GM12864 (cell line): ENCODE results near the gene DCDC2C.

Source experiments
- DNase-seq: peaks from one replicate; pipeline ENCODE4 v3.0.0-alpha.2; 2011; ENCODE audit warnings: low read depth
- H3K4me3 ChIP-seq: 2 replicates; pipeline ENCODE4 v1.5.1; 2011; ENCODE audit warnings: mild to moderate bottlenecking, low read depth, low read length, control low read depth
- TF ChIP-seq, protein P1 (sequence below): IDR thresholded peaks from 2 replicates; pipeline ENCODE4 v1.5.1; 2011; ENCODE audit warnings: low read depth, mild to moderate bottlenecking, moderate library complexity, low read length, control low read depth, inconsistent platforms; ENCODE audit errors: missing control alignments

DCDC2C gene

DNA sequence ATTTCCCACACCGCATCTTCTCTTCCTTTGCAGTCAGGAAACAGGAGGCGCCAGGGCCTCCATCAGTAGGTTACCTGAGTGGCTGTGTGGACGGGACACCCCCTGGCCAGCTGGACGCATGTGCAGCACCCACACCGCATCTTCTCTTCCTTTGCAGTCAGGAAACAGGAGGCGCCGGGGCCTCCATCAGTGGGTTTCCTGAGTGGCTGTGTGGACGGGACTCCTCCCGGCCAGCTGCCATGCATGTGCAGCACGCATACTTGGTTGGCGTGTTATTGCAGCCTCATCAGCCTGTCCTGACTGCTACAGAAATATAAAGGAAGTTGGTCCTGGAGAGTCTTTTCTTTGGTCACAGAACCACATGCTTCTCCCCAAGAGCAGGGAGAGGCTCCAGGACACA, 74.6 kb downstream of the DCDC2C start:
- H3K4me3 ChIP-seq = no peak overlapping the region
- TF ChIP-seq, protein P1, sequence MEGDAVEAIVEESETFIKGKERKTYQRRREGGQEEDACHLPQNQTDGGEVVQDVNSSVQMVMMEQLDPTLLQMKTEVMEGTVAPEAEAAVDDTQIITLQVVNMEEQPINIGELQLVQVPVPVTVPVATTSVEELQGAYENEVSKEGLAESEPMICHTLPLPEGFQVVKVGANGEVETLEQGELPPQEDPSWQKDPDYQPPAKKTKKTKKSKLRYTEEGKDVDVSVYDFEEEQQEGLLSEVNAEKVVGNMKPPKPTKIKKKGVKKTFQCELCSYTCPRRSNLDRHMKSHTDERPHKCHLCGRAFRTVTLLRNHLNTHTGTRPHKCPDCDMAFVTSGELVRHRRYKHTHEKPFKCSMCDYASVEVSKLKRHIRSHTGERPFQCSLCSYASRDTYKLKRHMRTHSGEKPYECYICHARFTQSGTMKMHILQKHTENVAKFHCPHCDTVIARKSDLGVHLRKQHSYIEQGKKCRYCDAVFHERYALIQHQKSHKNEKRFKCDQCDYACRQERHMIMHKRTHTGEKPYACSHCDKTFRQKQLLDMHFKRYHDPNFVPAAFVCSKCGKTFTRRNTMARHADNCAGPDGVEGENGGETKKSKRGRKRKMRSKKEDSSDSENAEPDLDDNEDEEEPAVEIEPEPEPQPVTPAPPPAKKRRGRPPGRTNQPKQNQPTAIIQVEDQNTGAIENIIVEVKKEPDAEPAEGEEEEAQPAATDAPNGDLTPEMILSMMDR = no peak
- no peak for DNase-seq

DNA sequence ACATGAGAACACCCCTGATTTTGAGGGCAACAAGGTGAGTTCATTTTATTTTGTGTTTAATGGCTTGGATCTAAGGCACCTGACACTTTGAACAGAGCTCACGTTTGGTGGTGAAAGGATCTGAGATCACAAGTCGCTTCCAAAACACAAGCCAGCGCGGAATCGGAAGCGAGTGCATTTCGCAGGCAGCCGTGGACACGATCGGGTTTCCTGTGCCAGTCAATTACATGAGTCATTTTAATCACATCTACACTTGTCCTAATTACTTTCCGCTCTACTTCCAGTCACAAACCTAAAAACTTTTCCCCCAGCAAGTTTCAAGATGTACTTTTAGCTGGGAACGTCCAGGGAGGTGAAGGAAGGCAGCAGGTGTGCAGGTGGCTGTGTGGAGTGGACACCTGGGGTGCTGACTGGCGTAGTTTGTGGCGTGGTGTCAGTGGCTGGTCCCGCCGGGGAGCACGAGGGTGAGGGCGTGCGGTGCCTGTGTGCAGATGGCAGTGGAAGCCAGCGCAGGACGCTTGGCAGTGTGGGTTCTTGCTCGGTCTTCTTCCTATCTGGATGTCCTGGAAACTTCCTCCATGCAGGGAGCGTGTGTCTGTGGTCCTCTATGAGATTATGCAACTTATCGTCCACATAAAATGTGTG, 75.6 kb downstream of the DCDC2C start:
- no peak overlapping the region for H3K4me3 ChIP-seq
- no peak for DNase-seq
- TF ChIP-seq, protein P1 = no peak

DNA sequence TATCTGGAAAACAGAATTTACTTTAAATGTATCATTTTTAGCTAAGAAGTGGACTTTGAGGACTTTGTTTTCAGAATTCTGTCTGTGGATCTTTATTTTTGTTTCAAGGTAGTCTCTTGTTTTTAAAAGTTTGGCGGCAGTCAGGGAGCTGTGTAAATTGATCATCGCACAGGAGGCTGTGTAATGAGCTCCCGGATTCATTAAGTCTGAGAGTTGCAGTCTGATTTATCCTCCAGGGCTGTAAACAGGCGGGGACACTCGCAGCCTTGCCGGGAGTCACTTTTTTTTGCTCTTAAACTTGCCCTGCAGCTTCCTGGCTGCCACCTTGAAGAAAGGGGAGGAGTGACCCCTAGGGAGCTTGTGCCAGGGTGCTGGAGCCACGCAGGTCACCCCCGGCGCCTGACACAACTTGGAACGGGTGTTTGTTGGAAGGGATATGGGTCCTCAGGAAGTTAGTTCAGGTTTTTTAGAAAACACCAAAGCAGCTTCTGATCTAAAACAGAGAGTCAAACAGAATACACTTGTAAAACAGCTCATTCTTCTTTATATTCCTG, 76.2 kb downstream of the DCDC2C start:
- TF ChIP-seq, protein P1 = no peak
- DNase-seq = no peak
- H3K4me3 ChIP-seq = no peak overlapping the region

DNA sequence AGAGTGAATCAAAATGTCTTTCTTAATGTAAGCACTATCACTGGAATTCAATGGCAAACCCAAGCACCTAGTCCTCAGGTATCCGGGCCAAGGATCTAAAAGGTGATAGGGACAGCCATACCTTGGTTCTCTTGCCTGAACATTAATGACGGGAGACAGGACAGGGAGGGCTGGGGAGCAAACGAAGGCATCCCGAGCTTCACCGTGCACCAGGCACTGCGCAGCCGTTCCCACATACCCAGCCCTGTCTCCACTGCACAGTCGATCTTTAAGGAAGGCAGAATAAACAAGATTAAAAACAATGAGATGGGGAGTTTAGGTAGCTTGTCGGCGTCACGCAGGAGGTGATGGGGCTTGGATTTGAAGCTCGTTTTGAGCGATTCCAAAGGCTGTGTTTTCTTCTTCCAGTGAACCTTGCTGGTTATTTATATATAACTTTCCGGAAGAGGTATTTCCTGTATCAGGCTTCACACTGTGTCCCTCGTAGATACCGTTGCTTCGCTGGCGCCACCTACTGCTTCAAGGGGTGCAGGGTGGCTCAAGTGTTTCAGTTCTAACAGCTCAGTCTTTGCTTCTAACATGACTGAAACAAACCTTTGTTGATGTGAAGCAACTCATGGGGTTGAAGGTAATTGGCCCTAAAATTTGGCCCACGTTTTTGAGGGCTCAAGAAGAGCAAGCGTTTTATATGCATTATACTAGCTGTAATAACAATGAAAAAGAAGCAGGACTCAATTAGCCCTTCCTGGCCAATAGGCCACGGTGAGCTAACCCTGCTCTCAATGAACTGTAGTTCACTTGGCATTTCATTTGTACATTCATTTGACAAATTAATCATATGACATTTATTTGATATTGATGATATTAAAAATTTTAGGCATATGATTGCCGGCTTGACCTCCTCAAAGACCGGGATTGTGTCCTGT, 77.4 kb downstream of the DCDC2C start:
- peak; percentile 46 for DNase-seq
- TF ChIP-seq, protein P1 = peak; percentile 86
- no peak overlapping the region for H3K4me3 ChIP-seq

DNA sequence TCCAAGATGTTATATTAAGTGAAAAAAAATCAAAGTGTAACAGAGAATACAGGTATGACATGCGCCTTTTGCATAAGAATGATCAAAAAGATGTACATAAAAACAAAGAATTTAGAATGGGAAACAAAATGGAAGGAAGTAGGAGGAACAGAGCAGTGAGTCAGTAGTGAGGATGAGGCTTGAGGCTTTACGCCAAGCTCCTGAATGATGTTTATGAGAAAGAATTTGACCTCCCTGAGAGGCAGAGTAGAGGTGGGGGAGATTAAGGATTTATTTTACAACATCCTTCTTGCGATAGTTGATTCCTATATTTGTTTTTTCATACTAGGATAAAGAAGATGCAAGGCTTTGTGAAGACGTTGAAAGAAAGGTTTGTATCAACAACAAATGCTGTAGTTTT, 81.4 kb downstream of the DCDC2C start:
- TF ChIP-seq, protein P1 = no peak
- no peak overlapping the region for H3K4me3 ChIP-seq
- no peak for DNase-seq

DNA sequence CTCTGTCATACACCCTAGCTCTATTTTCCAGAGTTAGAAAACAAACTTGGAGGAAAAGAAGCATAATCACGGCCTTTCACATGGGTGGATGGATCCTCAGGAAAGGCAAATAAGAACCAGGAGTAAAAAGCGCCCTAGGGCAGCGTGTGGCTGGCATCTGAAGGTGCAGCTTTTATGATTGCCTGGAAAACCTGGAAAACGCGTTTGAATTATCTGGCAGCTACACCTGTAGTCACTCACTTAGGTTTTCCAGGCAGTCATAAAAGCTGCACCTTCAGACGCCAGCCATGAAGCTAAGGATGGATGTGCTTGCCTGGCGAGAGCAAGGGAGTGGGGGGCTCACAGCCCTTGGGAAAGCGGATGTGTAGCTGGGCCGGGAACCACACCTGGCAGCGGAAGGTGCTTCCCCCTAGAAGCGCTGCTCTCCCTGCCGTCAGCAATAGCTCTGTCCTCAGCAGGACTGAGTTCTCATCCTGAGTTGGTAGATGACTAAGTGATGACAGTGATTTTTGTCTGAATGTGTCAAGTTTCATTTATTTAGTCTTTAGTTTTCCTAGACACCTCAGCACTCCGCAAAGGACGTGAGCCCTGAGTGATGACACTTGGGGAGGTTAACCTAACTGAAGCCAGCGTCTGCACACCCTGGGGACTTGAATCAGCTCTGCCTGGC, 82.0 kb downstream of the DCDC2C start:
- no peak overlapping the region for H3K4me3 ChIP-seq
- TF ChIP-seq, protein P1 = no peak
- no peak for DNase-seq
